K562 (cell line): ENCODE results near the gene SNX9. TPM values are rescaled to one million over a fixed set of nuclear protein-coding genes. Genes with fewer than 3 reads are reported as not detected.

Experiments used
- AFF1 ChIP-seq, 2 experiments: fragments of 450-650 bp; IDR thresholded peaks; 2 replicates each; pipeline ENCODE4 v1.6.1; 2018; ENCODE audit warnings: mild to moderate bottlenecking in 2 of 2, low read depth in 1 of 2; ENCODE audit not compliant: partially characterized antibody in 2 of 2
- ARID3A ChIP-seq: IDR thresholded peaks from 2 replicates; pipeline ENCODE4 v1.6.1; 2012; ENCODE audit warnings: low read depth, low read length, improper control_type of control experiment, borderline replicate concordance
- BRCA1 ChIP-seq, 2 experiments: fragments of 450-650 bp in 1 of 2; sonication (generic) in 1 of 2; formaldehyde crosslinking in 1 of 2; IDR thresholded peaks; 2 replicates each; pipeline versions ENCODE4 v1.5.0 to v1.6.1; 2017 to 2020; ENCODE audit warnings: mild to moderate bottlenecking in 1 of 2, missing genetic modification reagents in 1 of 2
- GATAD2A ChIP-seq: fragments of 450-650 bp; IDR thresholded peaks from 2 replicates; pipeline ENCODE4 v1.6.1; 2017
- GTF2E2 ChIP-seq: fragments of 200-800 bp; sonication (Bioruptor generic); IDR thresholded peaks from 2 replicates; pipeline ENCODE4 v1.6.1; 2016; ENCODE audit warnings: missing genetic modification characterization, missing compliant biosample characterization
- HDAC6 ChIP-seq: IDR thresholded peaks from 2 replicates; pipeline ENCODE4 v1.6.1; 2012; ENCODE audit warnings: low read depth, mild to moderate bottlenecking, control low read depth, inconsistent platforms, low read length, moderate library complexity
- KLF16 ChIP-seq: IDR thresholded peaks from 2 replicates; pipeline ENCODE4 v1.6.1; 2016; ENCODE audit warnings: antibody characterized with exemption
- MEIS2 ChIP-seq: fragments of 450-650 bp; IDR thresholded peaks from 2 replicates; pipeline ENCODE4 v1.6.1; 2014; ENCODE audit warnings: mild to moderate bottlenecking; ENCODE audit not compliant: partially characterized antibody
- MIER1 ChIP-seq: fragments of 450-650 bp; IDR thresholded peaks from 2 replicates; pipeline ENCODE4 v1.6.1; 2016; ENCODE audit warnings: antibody characterized with exemption, mild to moderate bottlenecking, low read depth
- MNT ChIP-seq, 2 experiments: fragments of 450-650 bp; conservative IDR thresholded peaks; 2 replicates each; pipeline ENCODE4 v1.6.1; 2017; ENCODE audit warnings: mild to moderate bottlenecking in 2 of 2, moderate library complexity in 2 of 2
- NFE2L1 ChIP-seq: fragments of 450-650 bp; IDR thresholded peaks from 2 replicates; pipeline ENCODE4 v1.6.1; 2016; ENCODE audit warnings: missing genetic modification characterization, low read depth, mild to moderate bottlenecking, missing compliant biosample characterization, moderate library complexity, borderline replicate concordance
- SREBF2 ChIP-seq: sonication (generic); formaldehyde crosslinking; IDR thresholded peaks from 2 replicates; pipeline ENCODE4 v1.4.0; 2020; ENCODE audit warnings: mild to moderate bottlenecking, missing genetic modification reagents
- TOE1 ChIP-seq, 2 experiments: fragments of 450-650 bp in 1 of 2; sonication (generic) in 1 of 2; formaldehyde crosslinking in 1 of 2; IDR thresholded peaks; 2 replicates each; pipeline versions ENCODE4 v1.7.1 to v1.8.0; 2016 to 2022; ENCODE audit warnings: borderline replicate concordance in 2 of 2, mild to moderate bottlenecking in 2 of 2, antibody characterized with exemption in 1 of 2, inconsistent platforms in 1 of 2, low read depth in 1 of 2, missing genetic modification reagents in 1 of 2, moderate library complexity in 1 of 2
- ZBTB2 ChIP-seq: fragments of 450-650 bp; IDR thresholded peaks from 2 replicates; pipeline ENCODE4 v1.6.1; 2016; ENCODE audit warnings: antibody characterized with exemption
- ZNF324 ChIP-seq: fragments of 250-450 bp; sonication (Bioruptor Pico); IDR thresholded peaks from 2 replicates; pipeline ENCODE4 v1.4.0; 2020; ENCODE audit warnings: mild to moderate bottlenecking
- polyA plus RNA-seq, 8 experiments: library from polyadenylated mRNA; depleted of rRNA in 4 of 8; stranded (reverse) in 5 of 8; unstranded in 3 of 8; fragments of >200 nt; fragmentation: Nextera tagmentation in 2 of 8; fragmentation: Illumina TruSeq in 1 of 8; extraction: Ambion mirVana in 2 of 8; extraction: Trizol in 1 of 8; gene quantifications; 2 replicates each; pipeline versions ENCODE4 v1.2.1 to v1.2.3, GENCODE V29; 2011 to 2014; ENCODE audit warnings: inconsistent platforms in 1 of 8, missing spikeins in 1 of 8
- total RNA-seq, 7 experiments: library from RNA; depleted of rRNA in 6 of 7; stranded (reverse); fragments of >200 nt in 6 of 7; fragmentation: Illumina TruSeq in 2 of 7; extraction: Trizol in 2 of 7; gene quantifications; 2 replicates each; pipeline versions ENCODE4 v1.2.1 to v1.2.3, GENCODE V29; 2011 to 2021; ENCODE audit warnings: low replicate concordance in 1 of 7

SNX9 gene
- total and polyA plus RNA-seq, 9 of the 15 experiments (the other 6 are each of a cell fraction or from before 2014, with no cell fraction given), result 6.0 to 81.7 (median 57.1) TPM

- peak; percentile 40 to 53 for TF ChIP-seq AFF1 (IDR thresholded peaks at IDR 0.05; ENCODE audit: low read depth in 1 of 2, partially characterized antibody in 2 of 2)
- 0 out of 4 replicates have a peak, but pooled peaks of 1 of the 2 experiments have one; percentile 30 for TF ChIP-seq MNT (conservative IDR thresholded peaks at IDR 0.05)
- TF ChIP-seq GTF2E2 (tag), result no peak
- 0 out of 2 replicates have a peak, but pooled peaks have one; percentile 45 for TF ChIP-seq ZBTB2
- TF ChIP-seq TOE1 (IDR thresholded peaks at IDR 0.05; ENCODE audit: borderline replicate concordance), result no peak; the same call in 1 of the 2 replicates
- TF ChIP-seq TOE1 (CRISPR knock-in tag; IDR thresholded peaks at IDR 0.05; ENCODE audit: borderline replicate concordance, low read depth), result no peak
- no peak for TF ChIP-seq BRCA1 (IDR thresholded peaks at IDR 0.05)
- no peak for TF ChIP-seq BRCA1 (CRISPR knock-in tag; IDR thresholded peaks at IDR 0.05)
- no peak for TF ChIP-seq NFE2L1 (tag)
- TF ChIP-seq SREBF2 (CRISPR knock-in tag), result no peak
- TF ChIP-seq ZNF324, result no peak
- TF ChIP-seq ARID3A, result no peak
- no peak for TF ChIP-seq HDAC6
- peak; percentile 80; the same call in 1 of the 2 replicates for TF ChIP-seq GATAD2A
- TF ChIP-seq KLF16, result no peak
- no peak for TF ChIP-seq MIER1
- no peak for TF ChIP-seq MEIS2
These were observed 623 bp upstream of the SNX9 start (continued) for GRCh38 chr6:157822245-157823000.
